Pancreas (tissue), 10 donors: ENCODE data around the gene REP15. TPM values are rescaled to one million over a fixed set of nuclear protein-coding genes. Genes with fewer than 3 reads are reported as not detected.

ENCODE experiments used
- ATAC-seq, 4 donors: fragments of 200-7000 bp; cut with Tn5 transposase; one replicate each; pipeline versions ENCODE4 v1.8.0 to v1.9.1; 2020; ENCODE audit warnings: mild to moderate bottlenecking in 4 of 4, moderate library complexity in 4 of 4
- DNase-seq, 6 donors: peaks; one replicate each; pipeline ENCODE4 v3.0.0-alpha.2; 2020
- FAIRE-seq: peaks from 2 replicates; lab custom pipeline; 2012; peaks lifted over from hg19 to GRCh38; lab: Jason Lieb, UNC
- H3K27ac ChIP-seq, 4 donors: fragments of 200-600 bp; sonication (generic); 1 replicate in 3 of 4; 2 replicates in 1 of 4; pipeline versions ENCODE4 v1.5.0 to v1.8.0; 2020
- H3K27me3 ChIP-seq, 4 donors: fragments of 200-600 bp; one replicate each; pipeline ENCODE4 v1.8.0; 2021
- H3K36me3 ChIP-seq, 3 donors: fragments of 200-600 bp; sonication (generic) in 1 of 3; one replicate each; pipeline versions ENCODE4 v1.5.0 to v1.8.0; 2020 to 2021
- H3K4me1 ChIP-seq, 3 donors: fragments of 200-600 bp; one replicate each; pipeline ENCODE4 v1.8.0; 2021
- H3K4me3 ChIP-seq, 4 donors: fragments of 200-600 bp; sonication (generic) in 2 of 4; one replicate each; pipeline versions ENCODE4 v1.5.0 to v1.8.0; 2020 to 2021
- H3K9me3 ChIP-seq, 4 donors: fragments of 200-600 bp; one replicate each; pipeline ENCODE4 v1.8.0; 2021
- WGBS, 2 donors: extraction: QIAGEN DNeasy Blood & Tissue Kit; methylation state at CpG; one replicate each; pipeline ENCODE4 v1.1.7; 2013; 5-methylcytosine and 5-hydroxymethylcytosine counted together
- intact Hi-C, 3 donors: fragments of 100-400 bp; cut with DNase I; formaldehyde crosslinking; loops; one replicate each; pipeline versions ENCODE4 v1.11.1 to v1.14.2; 2022
- polyA plus RNA-seq, 2 donors: library from polyadenylated mRNA; stranded (reverse); fragments of 200-250 nt; gene quantifications; one replicate each; pipeline ENCODE4 v1.2.3, GENCODE V29; 2013
- total RNA-seq, 6 donors: library from RNA; stranded (reverse); fragmentation: NEBNext Ultra II Directional in 4 of 6; extraction: Animal tissue kit (Norgen Biotek cat#: 25700) in 4 of 6; gene quantifications; one replicate each; pipeline versions ENCODE4 v1.2.1 to v1.2.4, GENCODE V29; 2021 to 2023
- TF ChIP-seq, protein P1 (sequence below), 4 donors: fragments of 200-600 bp; sonication (generic) in 3 of 4; IDR thresholded peaks; one replicate each; pipeline versions ENCODE4 v1.5.0 to v1.8.0; 2021; ENCODE audit warnings: antibody characterized with exemption in 4 of 4
- donor health status: healthy with polysubstance abuse.
- donor health status: DM: no; HTN: no; CAD: no; lungs with moderate emphysema.
- donor health status: DM: no; HTN: no; CAD: no.
- donor health status: control.
- donor health status: control.
- donor health status: Bipolar disorder and iron deficiency.
- donor health status: DM: yes; HTN: yes; CAD: no.
- donor health status: DM: no; HTN: no; CAD: no.
- donor health status: DM: no; HTN: no; CAD: no.
- donor health status: DM: yes; HTN: yes; CAD: no.

REP15 gene
- total and polyA plus RNA-seq, 8 donors: 0.39 to 1.5 (median 0.80) TPM; not detected in 1

DNA sequence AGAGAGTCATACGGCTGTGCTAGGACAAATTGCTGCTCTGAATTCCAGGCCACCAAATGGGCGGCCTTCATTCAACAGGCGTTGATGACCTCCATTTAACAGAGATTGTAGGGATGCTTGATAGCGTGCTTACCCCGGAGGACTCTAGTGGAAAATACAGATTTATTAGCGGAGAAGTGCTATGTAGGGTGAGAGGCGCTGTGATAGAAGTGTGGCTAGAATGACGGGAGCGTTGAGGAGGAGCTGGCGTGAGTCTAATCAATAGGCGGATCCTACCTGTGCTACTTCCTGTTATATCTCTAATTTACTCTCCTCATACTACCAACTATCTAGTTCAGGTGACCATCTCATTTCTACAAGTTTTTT, 15.1 kb downstream of the REP15 start:
- Histone ChIP-seq H3K4me3 (peak overlapping the region; percentile 68 to 99 (median 87)), H3K36me3 (peaks cover 0 to 5% (median 4%) of the 10 kb centered on the region in 3 donors), H3K9me3 (no peaks in the 10 kb centered on the region), H3K27me3 (no peaks in the 10 kb centered on the region), H3K4me1 (peaks cover 8 to 11% (median 10%) of the 10 kb centered on the region in 3 donors), H3K27ac (peak overlapping the region in 3 of 4 donors; percentile 80 to 88 (median 82))
- WGBS, 2 donors: 1% methylated on average over 11 of the region's 11 CpGs
- TF ChIP-seq, protein P1, sequence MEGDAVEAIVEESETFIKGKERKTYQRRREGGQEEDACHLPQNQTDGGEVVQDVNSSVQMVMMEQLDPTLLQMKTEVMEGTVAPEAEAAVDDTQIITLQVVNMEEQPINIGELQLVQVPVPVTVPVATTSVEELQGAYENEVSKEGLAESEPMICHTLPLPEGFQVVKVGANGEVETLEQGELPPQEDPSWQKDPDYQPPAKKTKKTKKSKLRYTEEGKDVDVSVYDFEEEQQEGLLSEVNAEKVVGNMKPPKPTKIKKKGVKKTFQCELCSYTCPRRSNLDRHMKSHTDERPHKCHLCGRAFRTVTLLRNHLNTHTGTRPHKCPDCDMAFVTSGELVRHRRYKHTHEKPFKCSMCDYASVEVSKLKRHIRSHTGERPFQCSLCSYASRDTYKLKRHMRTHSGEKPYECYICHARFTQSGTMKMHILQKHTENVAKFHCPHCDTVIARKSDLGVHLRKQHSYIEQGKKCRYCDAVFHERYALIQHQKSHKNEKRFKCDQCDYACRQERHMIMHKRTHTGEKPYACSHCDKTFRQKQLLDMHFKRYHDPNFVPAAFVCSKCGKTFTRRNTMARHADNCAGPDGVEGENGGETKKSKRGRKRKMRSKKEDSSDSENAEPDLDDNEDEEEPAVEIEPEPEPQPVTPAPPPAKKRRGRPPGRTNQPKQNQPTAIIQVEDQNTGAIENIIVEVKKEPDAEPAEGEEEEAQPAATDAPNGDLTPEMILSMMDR (IDR thresholded peaks at IDR 0.05): no peak
- FAIRE-seq: no peak
- peak in 3 of 4 donors; percentile 1 to 13 (median 8) for ATAC-seq
- intact Hi-C loops: no loop called here
- DNase-seq: no peak

DNA sequence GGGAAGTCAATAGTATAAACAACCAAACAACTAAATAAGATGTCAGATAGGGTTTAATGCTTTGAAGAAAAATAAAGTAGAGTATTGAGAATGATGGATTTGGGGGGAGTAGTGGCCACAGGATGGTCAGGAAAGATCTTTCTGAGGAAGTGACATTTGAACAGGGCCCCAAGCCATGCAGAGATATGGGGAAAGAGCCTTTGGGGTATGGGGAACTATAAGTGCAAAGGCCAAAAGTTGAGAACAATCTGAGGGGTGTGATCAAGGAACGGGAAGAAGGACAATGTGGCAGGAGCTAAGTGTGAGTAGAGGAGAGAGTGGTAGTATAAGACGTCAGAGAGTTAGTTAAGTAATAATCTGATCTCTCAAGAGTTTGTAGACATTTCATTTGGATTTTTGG, 15.7 kb downstream of the REP15 start:
- intact Hi-C loops: no loop called here
- TF ChIP-seq, protein P1 (IDR thresholded peaks at IDR 0.05): no peak
- no peak for FAIRE-seq
- no peak for DNase-seq
- Histone ChIP-seq H3K9me3 (no peaks in the 10 kb centered on the region), H3K36me3 (peaks cover 0 to 11% (median 10%) of the 10 kb centered on the region in 3 donors), H3K4me1 (peaks cover 8 to 11% (median 10%) of the 10 kb centered on the region in 3 donors), H3K27ac (no peak overlapping the region), H3K27me3 (no peaks in the 10 kb centered on the region), H3K4me3 (peak overlapping the region in 1 of 4 donors; percentile 79)
- no peak for ATAC-seq
- 44 to 58% methylated on average over 2 of the region's 2 CpGs for WGBS, 2 donors

DNA sequence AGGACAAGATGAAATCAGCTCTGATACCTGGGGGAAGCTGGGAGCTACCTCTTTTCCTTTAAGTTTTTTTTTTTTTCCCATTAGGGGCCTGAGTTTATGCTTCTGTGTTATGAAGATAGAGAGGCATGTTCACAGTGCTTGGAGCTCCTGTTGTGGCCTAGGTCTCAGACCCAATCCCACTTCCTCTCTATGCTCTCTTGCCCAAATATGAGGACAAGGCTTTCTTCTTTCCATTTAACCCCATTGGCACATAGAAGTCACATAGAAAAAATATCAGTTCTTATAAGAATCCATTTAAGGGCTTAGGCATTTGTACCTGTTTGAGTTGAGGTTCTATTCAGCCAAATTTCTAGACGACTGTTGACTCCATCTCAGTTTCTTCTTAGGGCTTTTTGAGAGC, 27.0 kb downstream of the REP15 start:
- H3K27ac ChIP-seq: no peak overlapping the region
- H3K4me3 ChIP-seq: no peak overlapping the region
- intact Hi-C loops: no loop called here
- ATAC-seq: no peak
- 75 to 80% methylated on average over 1 of the region's 1 CpG for WGBS, 2 donors
- DNase-seq: no peak
- H3K27me3 ChIP-seq: no peaks in the 10 kb centered on the region
- H3K36me3 ChIP-seq: peaks cover 0 to 41% (median 0%) of the 10 kb centered on the region in 3 donors
- no peaks in the 10 kb centered on the region for H3K9me3 ChIP-seq
- H3K4me1 ChIP-seq: no peaks in the 10 kb centered on the region
- no peak for FAIRE-seq
- TF ChIP-seq, protein P1 (IDR thresholded peaks at IDR 0.05): no peak

DNA sequence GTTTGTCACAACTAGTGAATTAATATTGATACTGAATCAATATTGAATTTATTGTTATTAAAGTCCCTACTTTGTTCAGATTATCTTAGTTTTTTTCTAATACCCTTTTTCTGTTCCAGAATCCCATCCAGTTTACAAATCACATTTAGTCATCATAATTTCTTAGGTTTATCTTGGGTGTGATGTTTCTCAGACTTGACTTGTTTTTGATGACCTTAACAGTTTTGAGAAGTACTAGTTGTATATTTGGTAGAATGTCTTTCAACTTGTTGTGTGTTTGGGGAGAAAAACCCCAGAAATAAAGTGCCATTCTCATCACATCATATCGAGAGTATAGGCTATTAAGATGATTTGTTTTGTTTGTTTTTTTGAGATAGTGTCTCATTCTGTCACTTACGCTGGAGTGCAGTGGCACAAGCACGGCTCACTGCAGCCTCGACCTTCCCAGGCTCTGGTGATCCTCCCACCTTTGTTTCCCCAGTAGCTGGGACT, 33.9 kb downstream of the REP15 start:
- peaks cover 0 to 7% (median 0%) of the 10 kb centered on the region in 3 donors for H3K36me3 ChIP-seq
- H3K27me3 ChIP-seq: no peaks in the 10 kb centered on the region
- DNase-seq: no peak
- intact Hi-C loops: loop anchor here in 2 of 3 donors (5.0 to 10.0 kb wide), 4 partner anchors 85 to 1145 kb away; no protein-coding TSS in a partner anchor
- H3K4me3 ChIP-seq: no peak overlapping the region
- no peak for FAIRE-seq
- no peaks in the 10 kb centered on the region for H3K9me3 ChIP-seq
- TF ChIP-seq, protein P1 (IDR thresholded peaks at IDR 0.05): no peak
- no peaks in the 10 kb centered on the region for H3K4me1 ChIP-seq
- WGBS, 2 donors: 66 to 71% methylated on average over 4 of the region's 4 CpGs
- no peak for ATAC-seq
- no peak overlapping the region for H3K27ac ChIP-seq

DNA sequence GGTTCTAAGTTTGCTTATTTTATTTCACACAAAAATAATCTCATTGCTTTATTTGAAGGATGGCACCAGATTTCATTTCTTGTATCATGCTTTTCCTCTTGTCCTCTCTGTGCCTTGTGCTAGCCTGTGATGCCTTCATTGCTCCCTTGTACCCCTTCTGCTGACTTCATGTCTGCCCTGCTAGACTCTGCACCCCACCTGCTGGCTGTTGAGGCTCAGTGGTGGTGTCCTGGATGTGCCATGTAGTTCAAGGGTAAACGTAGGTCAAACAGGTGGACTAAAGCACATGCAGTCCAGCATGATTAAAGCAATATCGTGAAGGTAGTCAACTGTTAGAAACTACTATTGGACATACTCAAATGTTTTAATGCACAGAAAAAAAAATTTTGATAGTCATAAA, 36.0 kb downstream of the REP15 start:
- DNase-seq: no peak
- H3K4me1 ChIP-seq: no peaks in the 10 kb centered on the region
- H3K9me3 ChIP-seq: no peaks in the 10 kb centered on the region
- WGBS, 2 donors: 33 to 51% methylated on average over 2 of the region's 2 CpGs
- peak in 3 of 4 donors; percentile 32 to 45 (median 37) for ATAC-seq
- no peaks in the 10 kb centered on the region for H3K27me3 ChIP-seq
- H3K36me3 ChIP-seq: peaks cover 0 to 11% (median 0%) of the 10 kb centered on the region in 3 donors
- H3K4me3 ChIP-seq: no peak overlapping the region
- intact Hi-C loops: loop anchor here in 2 of 3 donors (5.0 to 10.0 kb wide), 4 partner anchors 83 to 1143 kb away; no protein-coding TSS in a partner anchor
- no peak overlapping the region for H3K27ac ChIP-seq
- no peak for FAIRE-seq
- TF ChIP-seq, protein P1 (IDR thresholded peaks at IDR 0.05): no peak
